Muscle layer of duodenum (tissue), 2 donors: ENCODE data around the gene PARK7.

Experiments
- H3K27ac ChIP-seq: one replicate; pipeline ENCODE4 v1.7.0; 2013; ENCODE audit warnings: mild to moderate bottlenecking, low read length
- H3K27me3 ChIP-seq: one replicate; pipeline ENCODE4 v1.7.0; 2013; ENCODE audit warnings: low read depth, mild to moderate bottlenecking, control low read depth, low read length
- H3K36me3 ChIP-seq, 2 donors: one replicate each; pipeline ENCODE4 v1.7.0; 2013; ENCODE audit warnings: low read length in 2 of 2, control low read depth in 1 of 2, mild to moderate bottlenecking in 1 of 2; ENCODE audit not compliant: insufficient read depth in 2 of 2, control insufficient read depth in 1 of 2
- H3K4me1 ChIP-seq, 2 donors: one replicate each; pipeline ENCODE4 v1.7.0; 2013; ENCODE audit warnings: low read length in 2 of 2, mild to moderate bottlenecking in 2 of 2, control low read depth in 1 of 2, moderate library complexity in 1 of 2; ENCODE audit not compliant: insufficient read depth in 2 of 2, control insufficient read depth in 1 of 2
- H3K4me3 ChIP-seq, 2 donors: one replicate each; pipeline ENCODE4 v1.7.0; 2013; ENCODE audit warnings: low read length in 2 of 2, low read depth in 1 of 2, mild to moderate bottlenecking in 1 of 2
- H3K9me3 ChIP-seq, 2 donors: one replicate each; pipeline ENCODE4 v1.7.0; 2013; ENCODE audit warnings: low read length in 2 of 2, control low read depth in 1 of 2, mild to moderate bottlenecking in 1 of 2; ENCODE audit not compliant: control insufficient read depth in 1 of 2
- donor health status: healthy.

Gene PARK7

DNA sequence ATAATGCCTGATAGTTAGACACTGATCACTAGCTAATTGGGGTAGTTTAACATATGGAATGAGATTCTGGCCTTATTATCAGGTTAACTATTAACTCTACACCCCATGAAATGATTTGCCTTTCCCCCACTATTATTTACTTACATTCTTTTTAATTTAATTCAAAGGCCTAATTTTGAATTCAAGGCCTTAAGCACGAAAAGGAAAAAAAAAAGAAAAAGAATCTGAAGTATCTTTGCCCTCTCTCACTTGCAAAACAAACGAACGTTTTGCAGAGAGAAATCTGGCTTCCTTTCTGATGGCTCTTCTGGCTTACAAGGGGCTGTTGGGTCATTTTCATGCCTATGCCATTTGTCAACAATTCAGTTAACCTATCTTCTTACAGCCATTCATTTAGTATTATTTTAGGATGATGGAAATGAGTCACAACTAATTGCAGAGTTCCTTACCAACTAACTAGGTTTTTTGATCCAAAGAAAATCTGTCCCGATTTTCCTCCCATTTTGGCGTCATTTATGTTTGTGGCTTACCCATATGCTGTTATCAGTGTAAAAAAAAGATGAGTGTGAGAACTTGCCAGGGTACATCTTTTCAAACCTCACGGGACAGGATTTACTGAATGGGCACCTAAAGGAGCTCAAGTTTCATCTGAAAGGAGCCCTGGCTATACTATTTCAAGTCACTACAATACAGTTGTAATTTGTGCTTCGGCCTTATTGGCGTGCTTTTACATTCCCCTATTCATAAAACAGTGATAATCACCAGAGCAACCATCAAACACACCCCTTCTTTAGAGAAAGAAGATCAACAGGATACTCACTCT lies 66.4 kb downstream of the PARK7 start:
- Histone ChIP-seq H3K4me3 (no peak overlapping the region), H3K27me3 (no peaks in the 10 kb centered on the region), H3K4me1 (peaks cover 0 to 17% of the 10 kb centered on the region in 2 donors), H3K27ac (peak overlapping the region; percentile 76), H3K9me3 (no peaks in the 10 kb centered on the region), H3K36me3 (no peaks in the 10 kb centered on the region)

DNA sequence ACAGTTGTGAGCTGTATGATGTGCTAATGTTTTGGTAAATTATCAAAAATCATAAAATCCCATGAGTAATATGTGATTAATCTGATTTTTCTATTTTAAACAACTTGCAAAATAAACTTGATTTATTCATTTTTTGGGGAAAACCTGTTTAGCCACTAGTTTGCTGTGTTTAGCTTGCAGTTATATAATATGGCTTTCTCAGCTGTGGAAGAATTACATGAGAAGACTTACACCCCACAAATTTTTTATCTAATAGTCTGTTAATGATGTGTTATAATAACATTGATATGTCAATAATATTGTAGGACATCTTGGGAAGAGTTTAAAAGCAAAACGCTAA lies 67.0 kb downstream of the PARK7 start:
- no peak overlapping the region for H3K4me3 ChIP-seq
- peak overlapping the region; percentile 76 for H3K27ac ChIP-seq
- no peaks in the 10 kb centered on the region for H3K36me3 ChIP-seq
- H3K27me3 ChIP-seq, result no peaks in the 10 kb centered on the region
- peaks cover 0 to 17% of the 10 kb centered on the region in 2 donors for H3K4me1 ChIP-seq
- H3K9me3 ChIP-seq, result no peaks in the 10 kb centered on the region

DNA sequence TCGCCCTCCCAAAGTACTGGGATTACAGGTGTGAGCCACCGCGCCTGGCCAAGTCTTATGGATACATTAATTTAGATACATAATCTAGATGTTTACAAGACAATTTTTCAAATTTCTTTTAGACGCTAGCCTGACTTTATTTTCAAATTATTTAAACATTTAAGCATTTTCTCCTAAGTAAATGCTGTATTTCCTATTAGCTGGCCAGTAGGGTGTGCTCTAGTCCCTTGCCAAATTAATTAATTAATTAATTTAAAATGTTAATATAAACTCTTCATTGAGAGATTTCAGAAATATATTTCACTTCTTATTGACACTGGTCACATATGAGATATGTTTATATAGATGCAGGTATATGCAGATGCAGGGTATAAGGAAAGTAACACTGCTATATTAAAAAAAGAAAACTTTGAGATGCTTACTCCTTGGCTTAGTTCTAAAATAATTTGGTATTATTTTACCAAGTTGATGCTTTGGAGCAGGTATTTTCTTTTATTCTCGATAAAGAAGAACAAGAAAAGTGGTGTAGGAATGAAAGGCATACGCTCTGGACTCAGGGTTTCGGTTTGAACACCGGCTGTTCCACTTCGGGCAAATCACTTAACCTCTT lies 69.8 kb downstream of the PARK7 start:
- H3K36me3 ChIP-seq, result no peaks in the 10 kb centered on the region
- H3K4me3 ChIP-seq, result no peak overlapping the region
- no peaks in the 10 kb centered on the region for H3K27me3 ChIP-seq
- H3K27ac ChIP-seq, result no peak overlapping the region
- peaks cover 0 to 17% of the 10 kb centered on the region in 2 donors for H3K4me1 ChIP-seq
- H3K9me3 ChIP-seq, result no peaks in the 10 kb centered on the region

DNA sequence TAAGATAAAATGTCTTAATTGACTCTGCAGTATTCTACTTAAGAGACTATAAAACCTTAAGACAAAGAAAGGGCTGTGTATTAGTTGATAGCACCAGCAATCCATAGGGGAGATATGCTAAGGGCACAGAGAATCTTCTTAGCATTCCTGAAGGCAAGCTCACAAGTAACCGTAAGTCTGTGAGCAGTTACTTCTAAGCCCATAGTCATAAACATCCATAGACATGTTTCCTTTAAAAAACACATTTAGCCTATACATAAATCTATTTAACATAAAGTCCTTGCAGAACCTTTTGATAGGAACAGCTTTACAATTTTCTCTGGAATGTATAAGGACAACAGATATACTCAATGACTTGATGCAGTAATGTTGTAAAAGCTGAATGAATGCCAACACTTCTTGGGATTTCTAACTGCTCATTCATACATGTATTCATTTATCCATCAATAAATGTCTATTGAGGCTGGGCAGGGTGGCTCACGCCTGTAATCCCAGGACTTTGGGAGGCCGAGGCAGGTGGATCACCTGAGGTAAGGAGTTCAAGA lies 70.9 kb downstream of the PARK7 start:
- peaks cover 0 to 7% of the 10 kb centered on the region in 2 donors for H3K4me1 ChIP-seq
- no peak overlapping the region for H3K27ac ChIP-seq
- H3K36me3 ChIP-seq, result no peaks in the 10 kb centered on the region
- no peaks in the 10 kb centered on the region for H3K9me3 ChIP-seq
- no peaks in the 10 kb centered on the region for H3K27me3 ChIP-seq
- no peak overlapping the region for H3K4me3 ChIP-seq

DNA sequence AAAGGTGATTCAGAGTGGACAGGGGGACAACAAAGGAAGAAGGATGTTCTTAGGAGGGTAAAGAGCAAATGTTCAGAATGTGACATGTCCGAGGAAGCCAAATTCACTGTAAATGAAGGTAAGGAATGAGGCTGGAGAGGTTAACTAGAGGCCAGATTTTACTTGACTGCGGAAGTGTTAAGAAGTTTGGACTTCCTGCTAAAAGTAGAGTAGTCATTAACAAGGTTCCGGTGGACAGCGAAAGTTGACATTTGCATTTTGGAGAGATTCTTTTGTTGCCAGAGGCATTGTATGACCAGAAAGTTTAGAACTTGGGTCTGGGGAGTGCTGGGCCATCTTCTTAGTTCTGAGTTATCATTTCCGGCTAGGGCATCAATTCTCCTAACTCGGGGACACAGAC lies 71.8 kb downstream of the PARK7 start:
- Histone ChIP-seq H3K27me3 (no peaks in the 10 kb centered on the region), H3K4me3 (no peak overlapping the region), H3K9me3 (no peaks in the 10 kb centered on the region), H3K36me3 (no peaks in the 10 kb centered on the region), H3K4me1 (no peaks in the 10 kb centered on the region), H3K27ac (no peak overlapping the region)
